Measurements from ENCODE around the gene ANKRD29. TPM values are rescaled to one million over a fixed set of nuclear protein-coding genes. Genes with fewer than 3 reads are reported as not detected.

The ANKRD29 gene
- total and polyA plus RNA-seq, 9 of the 15 experiments (the other 6 are each of a cell fraction or from before 2014, with no cell fraction given): 0.36 TPM; not detected in 8

- no peaks in the 10 kb centered on the region for H3K36me3 ChIP-seq (ENCODE audit: control insufficient read depth, insufficient read depth, low read length)
- POLR2A ChIA-PET: no interaction called here
- FAIRE-seq (no peak), ATAC-seq (peak; percentile 30; the same call in 2 of the 3 replicates), DNase-seq (ENCODE audit: extremely low read depth in 1 of 4, low spot score in 3 of 4) (no peak)
- no peak overlapping the region for H3K27ac ChIP-seq (ENCODE audit: extremely low read depth, low read depth, low read length)
- H3K4me3 ChIP-seq: no peak overlapping the region
- in situ Hi-C loops (cut with MboI) (no loop called here), intact Hi-C loops (cut with micrococcal nuclease) (loop anchor here (10.0 kb wide), 1 partner anchor 287 kb away; no protein-coding TSS in a partner anchor)
- no peak overlapping the region for H3K9ac ChIP-seq (ENCODE audit: insufficient read depth in 1 of 2, low read depth in 2 of 2, low read length in 2 of 2)
- CTCF ChIA-PET (ENCODE audit: low intra/inter-chr PET ratio): interaction anchor here (0.7 kb wide), 1 partner anchor 177 kb away, joined by 3 read pairs; no protein-coding TSS in a partner anchor
- no peaks in the 10 kb centered on the region for H3K9me3 ChIP-seq (replicated peaks; ENCODE audit: control insufficient read depth, insufficient read depth, low read depth, low read length)
- H2AFZ ChIP-seq (ENCODE audit: low read depth, low read length): 0 out of 2 replicates have a peak overlapping the region, but pooled peaks have one; percentile 11
- WGBS (ENCODE audit: insufficient coverage, low coverage, missing lambda C conversion rate): 6% methylated on average over 3 of the region's 3 CpGs
- H3K79me2 ChIP-seq (ENCODE audit: control insufficient read depth, insufficient read depth, low read length): no peaks in the 10 kb centered on the region
- no peaks in the 10 kb centered on the region; a peak in 2 of 5 replicates for H3K4me1 ChIP-seq (replicated peaks in 1 of 2; ENCODE audit: control insufficient read depth in 2 of 2, insufficient read depth in 2 of 2, low read length in 2 of 2)
- no peaks in the 10 kb centered on the region for H3K9me1 ChIP-seq (ENCODE audit: control insufficient read depth, insufficient read depth, low read length)
- TF ChIP-seq, protein P1, sequence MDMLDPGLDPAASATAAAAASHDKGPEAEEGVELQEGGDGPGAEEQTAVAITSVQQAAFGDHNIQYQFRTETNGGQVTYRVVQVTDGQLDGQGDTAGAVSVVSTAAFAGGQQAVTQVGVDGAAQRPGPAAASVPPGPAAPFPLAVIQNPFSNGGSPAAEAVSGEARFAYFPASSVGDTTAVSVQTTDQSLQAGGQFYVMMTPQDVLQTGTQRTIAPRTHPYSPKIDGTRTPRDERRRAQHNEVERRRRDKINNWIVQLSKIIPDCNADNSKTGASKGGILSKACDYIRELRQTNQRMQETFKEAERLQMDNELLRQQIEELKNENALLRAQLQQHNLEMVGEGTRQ (CRISPR knock-in tag; IDR thresholded peaks at IDR 0.05): no peak
- TF ChIP-seq CEBPZ (IDR thresholded peaks at IDR 0.05; ENCODE audit: borderline replicate concordance, low read depth, low read length) (no peak), HMBOX1 (IDR thresholded peaks at IDR 0.05) (peak; percentile 98), HNRNPLL (IDR thresholded peaks at IDR 0.05; ENCODE audit: low read depth, low read length, poor library complexity, severe bottlenecking) (no peak), ELK3 (CRISPR knock-in tag; IDR thresholded peaks at IDR 0.05) (no peak), SIN3A (IDR thresholded peaks at IDR 0.05; ENCODE audit: borderline replicate concordance in 2 of 2, control insufficient read depth in 1 of 2, low read depth in 2 of 2, low read length in 2 of 2) (no peak), C11orf30 (IDR thresholded peaks at IDR 0.05; ENCODE audit: low read depth) (no peak), SAFB2 (IDR thresholded peaks at IDR 0.05; ENCODE audit: borderline replicate concordance, low read depth, low read length, severe bottlenecking) (no peak), DNMT1 (IDR thresholded peaks at IDR 0.05) (no peak)
- TF ChIP-seq, protein P2, sequence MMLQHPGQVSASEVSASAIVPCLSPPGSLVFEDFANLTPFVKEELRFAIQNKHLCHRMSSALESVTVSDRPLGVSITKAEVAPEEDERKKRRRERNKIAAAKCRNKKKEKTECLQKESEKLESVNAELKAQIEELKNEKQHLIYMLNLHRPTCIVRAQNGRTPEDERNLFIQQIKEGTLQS (IDR thresholded peaks at IDR 0.05): peak; percentile 58
- TF ChIP-seq, protein P2 (CRISPR knock-in tag; conservative IDR thresholded peaks at IDR 0.05): no peak
- TF ChIP-seq, protein P3, sequence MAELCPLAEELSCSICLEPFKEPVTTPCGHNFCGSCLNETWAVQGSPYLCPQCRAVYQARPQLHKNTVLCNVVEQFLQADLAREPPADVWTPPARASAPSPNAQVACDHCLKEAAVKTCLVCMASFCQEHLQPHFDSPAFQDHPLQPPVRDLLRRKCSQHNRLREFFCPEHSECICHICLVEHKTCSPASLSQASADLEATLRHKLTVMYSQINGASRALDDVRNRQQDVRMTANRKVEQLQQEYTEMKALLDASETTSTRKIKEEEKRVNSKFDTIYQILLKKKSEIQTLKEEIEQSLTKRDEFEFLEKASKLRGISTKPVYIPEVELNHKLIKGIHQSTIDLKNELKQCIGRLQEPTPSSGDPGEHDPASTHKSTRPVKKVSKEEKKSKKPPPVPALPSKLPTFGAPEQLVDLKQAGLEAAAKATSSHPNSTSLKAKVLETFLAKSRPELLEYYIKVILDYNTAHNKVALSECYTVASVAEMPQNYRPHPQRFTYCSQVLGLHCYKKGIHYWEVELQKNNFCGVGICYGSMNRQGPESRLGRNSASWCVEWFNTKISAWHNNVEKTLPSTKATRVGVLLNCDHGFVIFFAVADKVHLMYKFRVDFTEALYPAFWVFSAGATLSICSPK (IDR thresholded peaks at IDR 0.05; ENCODE audit: borderline replicate concordance): no peak
- H3K4me2 ChIP-seq (ENCODE audit: insufficient read depth, low read length): no peak overlapping the region
- no peaks in the 10 kb centered on the region for H4K20me1 ChIP-seq (replicated peaks; ENCODE audit: control insufficient read depth, insufficient read depth, low read length)
- H3K27me3 ChIP-seq (ENCODE audit: control insufficient read depth in 2 of 2, insufficient read depth in 2 of 2, low read length in 2 of 2): peaks cover 0 to 10% of the 10 kb centered on the region in 2 experiments; a peak in 2 of 5 replicates
- BruUV-seq (replicated peaks): no TSS peak
Observed at GRCh38 chr18:23627321-23627720, 35.4 kb downstream of the ANKRD29 start.
